Endothelial cell of umbilical vein (primary cell): ENCODE measurements around the gene KCTD7. TPM values are rescaled to one million over a fixed set of nuclear protein-coding genes. Genes with fewer than 3 reads are reported as not detected.

ENCODE experiments used
- BruUV-seq: library from RNA; stranded (reverse); fragments of 400-500 nt; replicated peaks from 2 replicates; lab custom pipeline; 2021; lab: Mats Ljungman, UMichigan
- CTCF ChIA-PET: fragments of 300-600, 350-600 bp; sonication (Branson Sonifier 250); formaldehyde crosslinking; loops from one replicate; lab custom pipeline; 2021; ENCODE audit warnings: antibody characterized with exemption, inconsistent platforms; lab: Charles Lee
- POLR2A ChIA-PET: fragments of 300-600, 350-600 bp; sonication (Branson Sonifier 250); formaldehyde crosslinking; loops from one replicate; lab custom pipeline; 2021; ENCODE audit warnings: antibody characterized with exemption, inconsistent platforms; lab: Charles Lee
- DNase-seq: peaks from one replicate; pipeline ENCODE4 v3.0.0-alpha.2; 2011; ENCODE audit warnings: low read depth, low spot score
- FAIRE-seq: peaks from 2 replicates; lab custom pipeline; 2011; peaks lifted over from hg19 to GRCh38; lab: Jason Lieb, UNC
- H2AFZ ChIP-seq: 2 replicates; pipeline ENCODE4 v1.6.0; 2012; ENCODE audit warnings: low read depth, low read length, control low read depth, inconsistent platforms
- H3K27ac ChIP-seq: 2 replicates; pipeline ENCODE4 v1.5.1; 2011; ENCODE audit warnings: low read depth, mild to moderate bottlenecking, control low read depth, low read length, moderate library complexity; ENCODE audit not compliant: insufficient read depth
- H3K27me3 ChIP-seq, 2 experiments: 2 replicates each; pipeline versions ENCODE4 v1.6.0 to v1.6.1; 2011; ENCODE audit warnings: low read length in 2 of 2, mixed read lengths in 1 of 2; ENCODE audit not compliant: control insufficient read depth in 2 of 2, insufficient read depth in 2 of 2
- H3K36me3 ChIP-seq, 2 experiments: 2 replicates in 1 of 2; 3 replicates in 1 of 2; pipeline ENCODE4 v1.5.1; 2011; ENCODE audit warnings: low read length in 2 of 2, mild to moderate bottlenecking in 1 of 2, moderate library complexity in 1 of 2; ENCODE audit not compliant: control insufficient read depth in 2 of 2, insufficient read depth in 2 of 2; ENCODE audit errors: extremely low read depth in 1 of 2
- H3K4me1 ChIP-seq: 3 replicates; pipeline ENCODE4 v1.5.1; 2011; ENCODE audit warnings: mild to moderate bottlenecking, low read length; ENCODE audit not compliant: control insufficient read depth, insufficient read depth; ENCODE audit errors: extremely low read depth
- H3K4me2 ChIP-seq: 2 replicates; pipeline ENCODE4 v1.6.1; 2011; ENCODE audit warnings: low read length, control low read depth, mixed read lengths; ENCODE audit not compliant: insufficient read depth
- H3K4me3 ChIP-seq, 3 experiments: fragments of 200-600 bp in 1 of 3; sonication (generic), shearing (Covaris generic) in 1 of 3; replicated peaks in 1 of 3; 2 replicates each; pipeline ENCODE4 v1.5.1; 2011 to 2016; ENCODE audit warnings: control low read depth in 3 of 3, low read length in 3 of 3, mild to moderate bottlenecking in 2 of 3, inconsistent platforms in 1 of 3, low read depth in 1 of 3, moderate library complexity in 1 of 3; ENCODE audit not compliant: insufficient read depth in 1 of 3
- H3K79me2 ChIP-seq: 2 replicates; pipeline ENCODE4 v1.6.0; 2012; ENCODE audit warnings: low read length, inconsistent platforms; ENCODE audit not compliant: control insufficient read depth, insufficient read depth
- H3K9ac ChIP-seq: replicated peaks from 2 replicates; pipeline ENCODE3; 2011; ENCODE audit warnings: low read length, control low read depth; ENCODE audit not compliant: insufficient read depth; ENCODE audit errors: extremely low read depth
- H3K9me1 ChIP-seq: replicated peaks from 3 replicates; pipeline ENCODE4 v1.6.0; 2011; ENCODE audit warnings: mild to moderate bottlenecking, low read length; ENCODE audit not compliant: control insufficient read depth, insufficient read depth; ENCODE audit errors: extremely low read depth
- H3K9me3 ChIP-seq: replicated peaks from 2 replicates; pipeline ENCODE4 v1.5.1; 2012; ENCODE audit warnings: low read length, inconsistent platforms; ENCODE audit not compliant: control insufficient read depth, insufficient read depth
- H4K20me1 ChIP-seq: replicated peaks from 2 replicates; pipeline ENCODE3; 2011; ENCODE audit warnings: mild to moderate bottlenecking, low read length; ENCODE audit not compliant: control insufficient read depth, insufficient read depth; ENCODE audit errors: extremely low read depth
- CTCF ChIP-seq, 2 donors: IDR thresholded peaks; 1 replicate in 1 of 2; 2 replicates in 1 of 2; pipeline ENCODE4 v1.5.1; 2011; ENCODE audit warnings: low read length in 2 of 2, mild to moderate bottlenecking in 2 of 2, moderate library complexity in 2 of 2, control low read depth in 1 of 2, inconsistent platforms in 1 of 2, low read depth in 1 of 2; ENCODE audit not compliant: insufficient read depth in 1 of 2; ENCODE audit errors: extremely low read depth in 1 of 2
- EZH2 ChIP-seq: IDR thresholded peaks from 2 replicates; pipeline ENCODE4 v1.6.1; 2012; ENCODE audit warnings: borderline replicate concordance, low read depth, mild to moderate bottlenecking, moderate library complexity, low read length, inconsistent platforms; ENCODE audit not compliant: severe bottlenecking
- FOS ChIP-seq: IDR thresholded peaks from 2 replicates; pipeline ENCODE4 v1.6.1; 2011; ENCODE audit warnings: mild to moderate bottlenecking, low read length, moderate library complexity, borderline replicate concordance; ENCODE audit not compliant: insufficient read depth
- GATA2 ChIP-seq: IDR thresholded peaks from 2 replicates; pipeline ENCODE4 v1.7.0; 2011; ENCODE audit warnings: low read depth, mild to moderate bottlenecking, moderate library complexity, mixed read lengths, low read length; ENCODE audit not compliant: insufficient read length, insufficient read depth
- JUN ChIP-seq: IDR thresholded peaks from 2 replicates; pipeline ENCODE4 v1.6.1; 2011; ENCODE audit warnings: borderline replicate concordance, low read depth; ENCODE audit not compliant: insufficient read length, insufficient read depth
- MYC ChIP-seq: IDR thresholded peaks from one replicate; pipeline ENCODE4 v1.6.1; 2011; ENCODE audit warnings: mild to moderate bottlenecking, low read depth, low read length
- POLR2A ChIP-seq: IDR thresholded peaks from 2 replicates; pipeline ENCODE4 v1.6.1; 2012; ENCODE audit warnings: low read depth, mild to moderate bottlenecking, control low read depth, low read length
- POLR2AphosphoS5 ChIP-seq: IDR thresholded peaks from 2 replicates; pipeline ENCODE4 v1.6.1; 2012; ENCODE audit warnings: low read depth, mild to moderate bottlenecking, control low read depth, low read length, moderate library complexity; ENCODE audit not compliant: insufficient read depth
- dilution Hi-C: fragments of 300-500 bp; cut with MboI; formaldehyde crosslinking; loops from one replicate; pipeline ENCODE4 v1.15.0; 2019; ENCODE audit warnings: low sequenced_read_pairs; ENCODE audit not compliant: extremely low pct_ligation_motif_present
- intact Hi-C: fragments of 100-400 bp; cut with micrococcal nuclease; formaldehyde crosslinking; loops from one replicate; pipeline ENCODE4 v1.10.0; 2022
- polyA plus RNA-seq, 4 experiments: library from polyadenylated mRNA; depleted of rRNA in 3 of 4; stranded (reverse) in 3 of 4; unstranded in 1 of 4; fragments of >200 nt; gene quantifications; 2 replicates each; pipeline versions ENCODE4 v1.2.1 to v1.2.3, GENCODE V29; 2011 to 2012; ENCODE audit warnings: missing spikeins in 1 of 4
- total RNA-seq: library from RNA; stranded (reverse); gene quantifications from 2 replicates; pipeline ENCODE4 v1.2.3, GENCODE V29; 2021
- TF ChIP-seq, protein P1 (sequence below): IDR thresholded peaks from 2 replicates; pipeline ENCODE4 v1.6.1; 2011; ENCODE audit not compliant: insufficient read depth, insufficient read length

Gene KCTD7
- total and polyA plus RNA-seq, 2 donors (not counting 3 experiments of a cell fraction or from before 2014, with no cell fraction given), result 8.7 to 14.1 TPM

- Histone ChIP-seq H3K9me3 (no peaks in the 10 kb centered on the region), H3K9ac (no peak overlapping the region), H3K4me1 (no peaks in the 10 kb centered on the region), H4K20me1 (no peaks in the 10 kb centered on the region), H3K79me2 (no peaks in the 10 kb centered on the region), H3K4me2 (no peak overlapping the region), H2AFZ (no peak overlapping the region), H3K9me1 (no peaks in the 10 kb centered on the region), H3K4me3 (no peak overlapping the region), H3K36me3 (peaks cover 0 to 29% of the 10 kb centered on the region in 2 experiments), H3K27me3 (no peaks in the 10 kb centered on the region), H3K27ac (no peak overlapping the region)
- ChIA-PET CTCF (no interaction called here), POLR2A (no interaction called here)
- TF ChIP-seq GATA2 (no peak), MYC (no peak), POLR2AphosphoS5 (no peak), CTCF (IDR thresholded peaks at IDR 0.05; ENCODE audit: extremely low read depth in 1 of 2, insufficient read depth in 1 of 2, low read depth in 1 of 2, low read length in 2 of 2) (no peak), EZH2 (no peak), POLR2A (no peak), JUN (no peak), FOS (no peak)
- TF ChIP-seq, protein P1, sequence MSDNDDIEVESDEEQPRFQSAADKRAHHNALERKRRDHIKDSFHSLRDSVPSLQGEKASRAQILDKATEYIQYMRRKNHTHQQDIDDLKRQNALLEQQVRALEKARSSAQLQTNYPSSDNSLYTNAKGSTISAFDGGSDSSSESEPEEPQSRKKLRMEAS, result no peak
- BruUV-seq, result no TSS peak
- dilution Hi-C loops, result no loop called here
- DNase-seq (no peak), FAIRE-seq (no peak)
- intact Hi-C loops, result no loop called here
These were observed 11.1 kb downstream of the KCTD7 start for GRCh38 chr7:66639773-66640172.
